GM18951 (cell line): ENCODE data around the gene HDAC9.

Experiments used
- POLR2A ChIP-seq: IDR thresholded peaks from 4 replicates; pipeline ENCODE4 v1.6.1; 2011; ENCODE audit warnings: mild to moderate bottlenecking; ENCODE audit not compliant: insufficient read length, insufficient read depth; ENCODE audit errors: extremely low read depth
- in situ Hi-C: fragments of 300-500 bp; cut with MboI; formaldehyde crosslinking; loops from one replicate; pipeline ENCODE4 v1.12.0; 2022; ENCODE audit warnings: low sequenced_read_pairs, mixed read lengths, inconsistent platforms; ENCODE audit not compliant: unreplicated experiment

HDAC9 gene

DNA sequence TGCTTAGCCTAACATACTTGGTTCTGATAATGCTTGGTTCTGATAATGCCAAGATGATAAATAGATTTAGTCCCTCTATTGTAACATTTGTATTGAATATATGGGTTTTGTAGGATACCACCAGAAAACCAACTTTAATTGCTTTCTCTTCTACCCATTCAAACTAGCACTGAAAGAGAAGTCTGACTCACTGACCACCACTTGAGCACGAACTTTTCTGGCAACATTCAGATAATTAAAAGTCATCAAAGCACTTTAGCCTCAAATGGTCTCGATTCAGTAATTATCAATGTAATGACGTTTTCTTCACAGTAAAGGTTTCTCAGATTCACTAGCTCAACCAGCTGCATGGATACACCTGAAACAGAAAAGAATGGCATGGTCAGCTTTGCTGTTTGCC, 63.0 kb downstream of the HDAC9 start:
- no peak for TF ChIP-seq POLR2A
- in situ Hi-C loops: no loop called here

DNA sequence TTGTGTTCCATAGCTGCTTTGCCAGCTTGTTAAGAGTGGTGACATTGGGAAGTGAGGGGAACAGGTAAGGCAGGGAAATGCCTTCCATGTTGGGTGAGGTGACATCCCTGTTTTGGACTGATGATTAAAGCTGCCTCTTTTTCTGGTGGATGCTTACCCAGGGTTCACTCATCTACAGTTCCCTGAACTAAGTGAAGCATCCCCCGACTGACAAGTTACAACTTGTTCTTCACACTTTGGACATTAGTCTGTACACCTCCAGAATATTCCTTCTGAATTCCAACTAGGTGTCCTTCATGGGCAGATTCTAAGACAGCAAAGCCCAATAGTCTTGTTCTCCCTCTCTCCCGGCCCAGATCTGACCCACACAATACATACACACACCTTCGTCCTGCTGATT, 63.4 kb downstream of the HDAC9 start:
- in situ Hi-C loops: no loop called here
- no peak for TF ChIP-seq POLR2A

GRCh38 chr7:18559756-18560155, 64.2 kb downstream of the HDAC9 start:
- in situ Hi-C loops: no loop called here
- no peak for TF ChIP-seq POLR2A

GRCh38 chr7:18564779-18565178, 69.2 kb downstream of the HDAC9 start:
- TF ChIP-seq POLR2A: no peak
- in situ Hi-C loops: no loop called here

DNA sequence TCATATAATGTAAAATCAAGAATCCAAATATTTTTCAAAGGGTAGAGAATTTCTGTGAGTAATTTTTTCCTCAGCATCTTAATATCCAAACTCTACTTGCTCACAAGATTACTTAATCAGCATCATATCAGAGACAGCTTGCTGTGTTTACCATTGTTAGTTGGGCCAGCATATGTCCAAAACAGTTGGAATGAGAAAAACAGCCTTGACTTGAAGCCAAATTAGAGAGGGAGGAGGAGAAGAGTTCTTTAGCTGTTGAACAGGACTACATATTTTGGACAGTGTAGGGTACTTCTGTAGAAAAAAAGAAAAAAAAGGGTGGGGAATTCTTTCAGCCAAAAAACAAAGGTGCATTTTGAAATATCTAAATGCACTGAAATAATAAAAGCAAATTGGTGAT, 69.8 kb downstream of the HDAC9 start:
- no peak for TF ChIP-seq POLR2A
- in situ Hi-C loops: no loop called here

GRCh38 chr7:18566205-18566604, 70.7 kb downstream of the HDAC9 start:
- in situ Hi-C loops: no loop called here
- TF ChIP-seq POLR2A: no peak

GRCh38 chr7:18566829-18567228, 71.3 kb downstream of the HDAC9 start:
- in situ Hi-C loops: no loop called here
- no peak for TF ChIP-seq POLR2A

- TF ChIP-seq POLR2A: no peak
- in situ Hi-C loops: no loop called here
Measured at GRCh38 chr7:18570441-18570840, 74.9 kb downstream of the HDAC9 start.

- in situ Hi-C loops: no loop called here
- TF ChIP-seq POLR2A: no peak
Measured at GRCh38 chr7:18570890-18571478, 75.4 kb downstream of the HDAC9 start.

- in situ Hi-C loops: no loop called here
- no peak for TF ChIP-seq POLR2A
Measured at GRCh38 chr7:18572154-18572553, 76.6 kb downstream of the HDAC9 start.

- no peak for TF ChIP-seq POLR2A
- in situ Hi-C loops: no loop called here
Measured at GRCh38 chr7:18572885-18573284, 77.3 kb downstream of the HDAC9 start.

DNA sequence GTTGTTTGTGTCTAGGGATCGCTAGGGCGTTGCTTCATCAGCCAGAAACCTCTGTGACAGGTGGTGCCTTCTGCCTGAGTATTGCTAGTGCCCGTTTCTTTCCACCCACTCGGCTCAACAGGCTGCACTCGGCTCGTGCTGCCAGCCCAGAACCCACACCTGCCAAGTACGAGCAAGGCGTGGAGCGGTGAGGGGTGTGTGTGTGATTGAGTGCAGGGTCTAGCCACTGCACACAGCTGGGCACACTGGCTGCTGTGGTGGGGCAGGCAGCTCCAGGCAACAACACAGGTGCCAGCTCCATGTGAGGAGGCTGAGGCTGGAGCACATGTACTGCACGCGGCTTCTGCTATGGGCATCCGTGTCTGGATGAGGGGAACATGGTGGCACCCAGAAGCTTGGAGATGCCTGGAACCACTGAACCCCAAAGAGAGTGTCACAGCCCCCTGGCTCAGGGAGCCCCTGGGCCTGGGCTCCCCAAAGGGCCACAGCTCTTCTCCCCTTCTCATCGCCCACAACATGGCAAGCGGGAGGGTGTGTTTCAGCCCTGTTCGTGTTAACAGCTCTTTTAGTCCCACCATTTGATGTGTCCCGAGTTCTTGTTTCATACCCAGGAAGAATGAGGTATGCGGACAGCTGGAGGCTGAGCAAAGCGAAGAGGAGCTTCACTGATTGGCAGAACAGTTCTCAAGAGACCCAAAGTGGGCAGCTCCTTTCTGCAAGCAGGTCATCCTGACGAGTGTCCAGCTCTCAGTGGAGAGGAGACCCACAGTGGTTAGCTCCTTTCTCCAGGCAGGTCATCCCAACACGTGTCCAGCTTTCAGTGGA, 78.1 kb downstream of the HDAC9 start:
- TF ChIP-seq POLR2A: no peak
- in situ Hi-C loops: no loop called here

- in situ Hi-C loops: no loop called here
Measured at GRCh38 chr7:18574235-18574540, 78.6 kb downstream of the HDAC9 start.

GRCh38 chr7:18574676-18575075, 79.1 kb downstream of the HDAC9 start:
- in situ Hi-C loops: no loop called here
- no peak for TF ChIP-seq POLR2A

More at GRCh38 chr7:18574235-18574540, 78.6 kb downstream of the HDAC9 start:
- no peak for TF ChIP-seq POLR2A

DNA sequence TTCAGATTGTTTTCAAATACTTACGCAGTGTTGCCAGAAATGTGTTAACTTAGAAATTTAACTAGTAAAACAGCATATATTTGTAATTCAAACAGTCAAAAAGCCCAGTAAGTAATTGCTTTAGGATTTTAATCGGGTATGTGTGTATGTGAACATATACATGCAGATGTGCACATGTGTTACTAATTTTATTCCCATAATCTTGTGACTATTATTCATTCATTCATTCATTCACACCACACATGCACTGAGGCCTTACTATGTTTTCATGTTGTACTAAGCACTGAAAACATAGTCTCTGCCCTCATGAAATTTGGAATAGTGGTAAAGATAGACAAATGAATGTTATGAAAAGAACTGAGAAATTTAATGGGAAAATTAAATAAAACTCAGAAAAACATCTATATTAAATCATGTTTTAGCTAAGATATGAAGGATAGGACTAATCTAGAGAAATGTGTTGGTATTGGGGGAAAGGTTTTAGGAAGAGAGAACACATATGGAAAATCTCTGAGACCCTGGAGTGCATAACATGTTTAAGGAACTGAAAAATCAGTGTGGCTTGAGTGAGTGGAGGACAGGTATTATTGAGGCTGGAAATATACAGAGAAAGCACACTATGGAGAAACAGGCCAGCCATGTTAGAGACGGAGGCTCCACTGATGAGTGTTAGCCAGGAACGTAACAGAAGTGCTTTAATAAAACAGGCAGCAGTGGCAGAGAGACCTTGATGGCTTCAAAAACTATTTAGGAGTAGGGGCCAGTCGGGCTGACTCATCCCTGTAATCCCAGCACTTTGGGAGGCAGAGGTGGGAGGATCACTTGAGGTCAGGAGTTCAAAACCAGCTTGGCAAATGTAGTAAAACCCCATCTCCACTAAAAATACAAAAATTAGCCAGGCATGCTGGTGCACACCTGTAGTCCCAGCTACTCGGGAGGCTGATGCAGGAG, 80.3 kb downstream of the HDAC9 start:
- TF ChIP-seq POLR2A: no peak
- in situ Hi-C loops: no loop called here
